ENCODE data around the gene PPM1J. TPM values are rescaled to one million over a fixed set of nuclear protein-coding genes. Genes with fewer than 3 reads are reported as not detected.

PPM1J gene
- total and polyA plus RNA-seq, 2 of the 8 experiments (the other 6 are each of a cell fraction or from before 2014, with no cell fraction given) = 19.4 to 31.6 TPM

GRCh38 chr1:112702067-112702395 lies 13.1 kb downstream of the PPM1J start:
- no peak overlapping the region for H3K9ac ChIP-seq (replicated peaks in 1 of 4; ENCODE audit: extremely low read depth in 1 of 4, low read depth in 3 of 4, low read length in 3 of 4)
- CTCF ChIA-PET (ENCODE audit: partially characterized antibody) = interaction anchor here (1.0 to 9.8 kb wide), 5 partner anchors 13 to 33 kb away, joined by 3 to 63 read pairs (median 4); partner anchors contain the start of genes MOV10 and PPM1J
- H4K5ac ChIP-seq (ENCODE audit: insufficient read length, low read depth, low read length) = no peak overlapping the region
- H3K79me2 ChIP-seq (ENCODE audit: control insufficient read depth in 1 of 2, insufficient read depth in 2 of 2, low read length in 2 of 2) = no peaks in the 10 kb centered on the region
- no peak overlapping the region for H2BK120ac ChIP-seq (replicated peaks; ENCODE audit: low read depth, low read length)
- H3K14ac ChIP-seq (ENCODE audit: insufficient read length) = no peak overlapping the region
- WGBS, 2 experiments (ENCODE audit: extremely low coverage in 1 of 2, insufficient coverage in 1 of 2, insufficient read length in 1 of 2, insufficient replicate concordance in 2 of 2, low coverage in 1 of 2, low lambda C conversion rate in 2 of 2, missing lambda C conversion rate in 1 of 2) = 80% methylated on average over 3 of the region's 3 CpGs; no CpG with 5 or more reads in 1 of the 2 experiments
- H2AFZ ChIP-seq (ENCODE audit: low read length) = no peak overlapping the region
- no peak overlapping the region for H2BK12ac ChIP-seq (ENCODE audit: low read depth, low read length)
- H2AK5ac ChIP-seq (ENCODE audit: low read depth, low read length) = no peak overlapping the region
- no peak for FAIRE-seq
- no peak overlapping the region for H4K8ac ChIP-seq (ENCODE audit: extremely low read depth, insufficient read depth, low read length)
- no peak overlapping the region for H3K4ac ChIP-seq (replicated peaks; ENCODE audit: insufficient read length, low read depth, low read length)
- TF ChIP-seq KDM1A (IDR thresholded peaks at IDR 0.05; ENCODE audit: borderline replicate concordance, low read length) = no peak
- TF ChIP-seq BACH1 (IDR thresholded peaks at IDR 0.05; ENCODE audit: low read length) = no peak
- TF ChIP-seq SP4 (IDR thresholded peaks at IDR 0.05; ENCODE audit: low read length) = no peak
- TF ChIP-seq SIRT6 (IDR thresholded peaks at IDR 0.05; ENCODE audit: low read length) = no peak
- TF ChIP-seq, protein P1, sequence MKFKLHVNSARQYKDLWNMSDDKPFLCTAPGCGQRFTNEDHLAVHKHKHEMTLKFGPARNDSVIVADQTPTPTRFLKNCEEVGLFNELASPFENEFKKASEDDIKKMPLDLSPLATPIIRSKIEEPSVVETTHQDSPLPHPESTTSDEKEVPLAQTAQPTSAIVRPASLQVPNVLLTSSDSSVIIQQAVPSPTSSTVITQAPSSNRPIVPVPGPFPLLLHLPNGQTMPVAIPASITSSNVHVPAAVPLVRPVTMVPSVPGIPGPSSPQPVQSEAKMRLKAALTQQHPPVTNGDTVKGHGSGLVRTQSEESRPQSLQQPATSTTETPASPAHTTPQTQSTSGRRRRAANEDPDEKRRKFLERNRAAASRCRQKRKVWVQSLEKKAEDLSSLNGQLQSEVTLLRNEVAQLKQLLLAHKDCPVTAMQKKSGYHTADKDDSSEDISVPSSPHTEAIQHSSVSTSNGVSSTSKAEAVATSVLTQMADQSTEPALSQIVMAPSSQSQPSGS (IDR thresholded peaks at IDR 0.05; ENCODE audit: low read length) = no peak
- no peak for TF ChIP-seq NANOG (IDR thresholded peaks at IDR 0.05; ENCODE audit: insufficient read depth, low read depth, low read length, poor library complexity, severe bottlenecking)
- TF ChIP-seq RFX5 (IDR thresholded peaks at IDR 0.05; ENCODE audit: borderline replicate concordance, low read depth, low read length) = no peak
- no peak for TF ChIP-seq CHD2 (IDR thresholded peaks at IDR 0.05; ENCODE audit: low read length)
- no peak for TF ChIP-seq TAF1 (IDR thresholded peaks at IDR 0.05; ENCODE audit: low read depth, low read length)
- no peak for TF ChIP-seq MAFK (IDR thresholded peaks at IDR 0.05; ENCODE audit: low read depth, low read length)
- TF ChIP-seq, protein P2, sequence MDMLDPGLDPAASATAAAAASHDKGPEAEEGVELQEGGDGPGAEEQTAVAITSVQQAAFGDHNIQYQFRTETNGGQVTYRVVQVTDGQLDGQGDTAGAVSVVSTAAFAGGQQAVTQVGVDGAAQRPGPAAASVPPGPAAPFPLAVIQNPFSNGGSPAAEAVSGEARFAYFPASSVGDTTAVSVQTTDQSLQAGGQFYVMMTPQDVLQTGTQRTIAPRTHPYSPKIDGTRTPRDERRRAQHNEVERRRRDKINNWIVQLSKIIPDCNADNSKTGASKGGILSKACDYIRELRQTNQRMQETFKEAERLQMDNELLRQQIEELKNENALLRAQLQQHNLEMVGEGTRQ (IDR thresholded peaks at IDR 0.05; ENCODE audit: low read length) = no peak
- TF ChIP-seq SRF (IDR thresholded peaks at IDR 0.05; ENCODE audit: low read depth, low read length) = no peak
- no peak overlapping the region for H3K4me3 ChIP-seq (ENCODE audit: extremely low read depth in 1 of 4, insufficient read depth in 2 of 4, low read depth in 3 of 4, low read length in 4 of 4)
- H3K4me2 ChIP-seq (ENCODE audit: insufficient read depth in 1 of 2, low read depth in 2 of 2, low read length in 2 of 2) = no peak overlapping the region
- peaks cover 9% of the 10 kb centered on the region; the same call in 1 of the 2 replicates for H3K23me2 ChIP-seq (ENCODE audit: low read depth, low read length)
- no peak overlapping the region for H4K91ac ChIP-seq (replicated peaks; ENCODE audit: insufficient read length, low read length)
- no peak overlapping the region for H2BK20ac ChIP-seq (ENCODE audit: low read length)
- DNase-seq (ENCODE audit: low read depth in 1 of 2, low spot score in 2 of 2) = no peak
- no peak overlapping the region for H2BK15ac ChIP-seq (ENCODE audit: low read length)
- H3K79me1 ChIP-seq (ENCODE audit: low read depth, low read length) = no peaks in the 10 kb centered on the region
- peaks cover 6 to 22% (median 12%) of the 10 kb centered on the region in 4 experiments; a peak in 6 of 8 replicates for H3K36me3 ChIP-seq (ENCODE audit: control insufficient read depth in 2 of 4, insufficient read depth in 4 of 4, low read length in 3 of 4)
- peaks cover 14 to 59% (median 33%) of the 10 kb centered on the region in 4 experiments for H3K4me1 ChIP-seq (replicated peaks in 1 of 4; ENCODE audit: control insufficient read depth in 3 of 4, insufficient read depth in 4 of 4, low read length in 3 of 4)
- no peak overlapping the region for H3K27ac ChIP-seq (ENCODE audit: low read depth, low read length)
- POLR2A ChIA-PET (ENCODE audit: partially characterized antibody) = interaction anchor here (0.6 to 4.1 kb wide), 9 partner anchors 9 to 191 kb away, joined by 3 to 71 read pairs (median 4); partner anchors contain the start of genes MOV10 and PPM1J
- H3K23ac ChIP-seq (ENCODE audit: insufficient read length) = no peak overlapping the region
- H3K27me3 ChIP-seq (replicated peaks in 1 of 4; ENCODE audit: control insufficient read depth in 3 of 4, extremely low read depth in 1 of 4, insufficient read depth in 3 of 4, low read length in 3 of 4) = peaks cover 0 to 9% (median 4%) of the 10 kb centered on the region in 4 experiments; a peak in 2 of 7 replicates
- H3K56ac ChIP-seq (replicated peaks; ENCODE audit: insufficient read length, low read depth, low read length) = no peak overlapping the region
- H3K18ac ChIP-seq (ENCODE audit: extremely low read depth, low read length) = no peak overlapping the region
- H2BK5ac ChIP-seq (ENCODE audit: low read depth, low read length) = no peak overlapping the region
- peaks cover 10 to 31% of the 10 kb centered on the region in 2 experiments for H4K20me1 ChIP-seq (replicated peaks in 1 of 2; ENCODE audit: control insufficient read depth in 1 of 2, insufficient read depth in 2 of 2, low read length in 2 of 2)
- H3K9me3 ChIP-seq (ENCODE audit: insufficient read depth in 2 of 2, low read depth in 1 of 2, low read length in 1 of 2) = no peaks in the 10 kb centered on the region

Measured in H1 (cell line).